Heart right ventricle (tissue), 16 donors: ENCODE measurements around the gene SH3YL1. TPM values are rescaled to one million over a fixed set of nuclear protein-coding genes. Genes with fewer than 3 reads are reported as not detected.
A peak's percentile ranks its signal among the peaks of the same experiment; 100 is the strongest.
"Not testable (repeated sequence)": the region's sequence is repeated elsewhere in the genome, so short reads cannot be mapped to it uniquely, and the experiment has no call there.

Experiments used
- ATAC-seq, 8 donors: fragments of 200-7000 bp; cut with Tn5 transposase; one replicate each; pipeline ENCODE4 v1.9.1; 2020; ENCODE audit warnings: mild to moderate bottlenecking in 8 of 8, moderate library complexity in 8 of 8, moderate number of reproducible peaks in 1 of 8
- DNase-seq, 2 donors: peaks; one replicate each; pipeline ENCODE4 v3.0.0-alpha.2; 2020
- H3K27ac ChIP-seq, 10 donors: fragments of 200-600 bp; sonication (generic) in 2 of 10; one replicate each; pipeline versions ENCODE4 v1.5.0 to v1.8.0; 2020 to 2022; ENCODE audit warnings: mild to moderate bottlenecking in 3 of 10
- H3K27me3 ChIP-seq, 7 donors: fragments of 200-600 bp; one replicate each; pipeline ENCODE4 v1.8.0; 2021 to 2022; ENCODE audit warnings: mild to moderate bottlenecking in 2 of 7
- H3K36me3 ChIP-seq, 9 donors: fragments of 200-600 bp; sonication (generic) in 1 of 9; one replicate each; pipeline versions ENCODE4 v1.5.0 to v1.8.0; 2020 to 2022; ENCODE audit warnings: mild to moderate bottlenecking in 2 of 9
- H3K4me1 ChIP-seq, 9 donors: fragments of 200-600 bp; sonication (generic) in 1 of 9; one replicate each; pipeline versions ENCODE4 v1.5.0 to v1.8.0; 2020 to 2022; ENCODE audit warnings: mild to moderate bottlenecking in 4 of 9
- H3K4me3 ChIP-seq, 10 donors: fragments of 200-600 bp; sonication (generic) in 2 of 10; one replicate each; pipeline versions ENCODE4 v1.5.0 to v1.8.0; 2020 to 2022; ENCODE audit warnings: mild to moderate bottlenecking in 7 of 10, moderate library complexity in 2 of 10
- H3K9me3 ChIP-seq, 11 donors: fragments of 200-600 bp in 10 of 11; sonication (generic) in 2 of 11; one replicate each; pipeline versions ENCODE4 v1.5.0 to v1.8.0; 2013 to 2022; ENCODE audit warnings: mild to moderate bottlenecking in 2 of 11, control low read depth in 1 of 11, moderate library complexity in 1 of 11
- WGBS, 2 donors: extraction: QIAGEN DNeasy Blood & Tissue Kit; methylation state at CpG; one replicate each; pipeline ENCODE4 v1.1.7; 2013; ENCODE audit warnings: inconsistent platforms in 1 of 2; 5-methylcytosine and 5-hydroxymethylcytosine counted together
- intact Hi-C, 10 donors: fragments of 100-400 bp; cut with DNase I; formaldehyde crosslinking; loops; one replicate each; pipeline versions ENCODE4 v1.11.1 to v1.14.2; 2022
- polyA plus RNA-seq, 2 donors: library from polyadenylated mRNA; stranded (reverse); fragments of 200-250 nt; gene quantifications; one replicate each; pipeline ENCODE4 v1.2.3, GENCODE V29; 2013
- total RNA-seq, 10 donors: library from RNA; stranded (reverse); fragmentation: NEBNext Ultra II Directional in 3 of 10; extraction: Animal tissue kit (Norgen Biotek cat#: 25700) in 3 of 10; gene quantifications; one replicate each; pipeline versions ENCODE4 v1.2.1 to v1.2.4, GENCODE V29; 2021 to 2023
- TF ChIP-seq, protein P1 (sequence below), 9 donors: fragments of 200-600 bp; sonication (generic) in 2 of 9; IDR thresholded peaks; one replicate each; pipeline versions ENCODE4 v1.5.0 to v1.8.0; 2021 to 2022; ENCODE audit warnings: antibody characterized with exemption in 9 of 9, mild to moderate bottlenecking in 5 of 9, moderate library complexity in 1 of 9
- donor health status: Arrhythmogenic right ventricular cardiomyopathy.
- donor health status: ischemic (EF 13 %, LVEDD 7.1; RV severe dilation, severe dysfunction).
- donor health status: healthy with polysubstance abuse.
- donor health status: DM: no; HTN: yes; CAD: no.
- donor health status: DM: no; HTN: no; CAD: no.
- donor health status: ischemic (EF 25% LVEDD 6.9; RV normal size, moderate dysfunction).
- donor health status: ischemic (EF 25% LVEDD 5.7; RV mildly dilated, moderate dysfunction).
- donor health status: healthy.
- donor health status: DM: yes; HTN: yes; CAD: no.
- donor health status: Ischemic cardiomyopathy.
- donor health status: ischemic (EF 35%, LVEDD 5.7; RV mildly dilated, moderate dysfunction).
- donor health status: nonischemic (EF 11% LVEDD 7.7; RV severe dilation, severe dysfunction).
- donor health status: DM: yes; HTN: yes; CAD: no.
- donor health status: PGD.
- donor health status: ischemic (EF 29% LVEDD 5.4; RV normal size, mild dysfunction).
- donor health status: nonischemic (EF 23%, LVEDD 6.1; RV moderate dilation, normal function).

Gene SH3YL1
- total and polyA plus RNA-seq, 12 donors: 7.6 to 39.1 (median 9.3) TPM

DNA sequence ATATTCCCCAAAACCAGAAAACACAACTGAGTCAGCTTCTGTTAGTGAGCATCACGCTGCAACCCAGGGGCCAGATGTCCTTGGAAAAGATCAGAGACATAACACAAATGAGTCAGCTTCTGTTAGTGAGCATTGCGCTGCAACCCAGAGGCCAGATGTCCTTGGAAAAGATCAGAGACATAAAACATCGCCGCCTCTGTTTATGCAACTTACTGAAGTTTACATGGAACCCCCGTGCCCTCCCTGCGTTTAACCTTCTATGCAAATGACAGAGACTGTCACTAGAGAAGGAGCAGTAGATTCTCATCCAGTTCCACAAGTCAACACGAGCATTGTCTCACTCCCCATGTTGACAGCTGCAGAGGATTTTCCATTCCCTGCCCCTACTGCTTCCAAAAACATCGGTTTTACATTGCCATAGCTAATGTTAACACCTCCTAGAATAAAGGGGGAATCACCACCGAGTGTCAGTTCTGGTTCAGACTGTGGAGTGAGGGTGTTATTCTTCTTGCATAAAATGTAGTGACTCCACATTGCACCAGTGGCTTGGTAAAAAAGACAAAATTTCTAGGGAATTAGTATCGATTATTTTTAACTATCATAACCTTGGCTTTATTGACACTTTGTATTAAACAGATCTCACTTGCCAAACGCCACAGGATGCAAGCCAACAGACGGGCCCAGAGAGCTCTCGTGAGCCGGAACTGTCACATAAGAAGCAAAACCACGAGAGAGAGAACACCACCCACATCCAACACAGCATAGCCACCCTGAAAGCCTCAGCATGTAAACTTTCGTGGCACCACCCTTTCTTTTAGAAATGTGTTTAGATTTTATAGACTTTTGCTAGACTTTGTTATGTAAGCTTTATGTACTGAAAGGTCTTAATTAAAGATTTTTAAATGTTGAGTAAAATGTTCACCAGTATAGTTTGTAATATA is 87.7 kb downstream of the SH3YL1 start:
- peaks cover 0 to 28% (median 13%) of the 10 kb centered on the region in 7 donors for H3K27me3 ChIP-seq
- H3K36me3 ChIP-seq: no peaks in the 10 kb centered on the region
- H3K4me1 ChIP-seq: peaks cover 0 to 6% (median 0%) of the 10 kb centered on the region in 9 donors
- WGBS, 2 donors: 54 to 58% methylated on average over 16 of the region's 16 CpGs
- ATAC-seq (no peak), DNase-seq (no peak)
- peaks cover 0 to under 1% (median 0%) of the 10 kb centered on the region in 11 donors for H3K9me3 ChIP-seq
- no peak overlapping the region for H3K4me3 ChIP-seq
- H3K27ac ChIP-seq: no peak overlapping the region
- intact Hi-C loops: no loop called here
- TF ChIP-seq, protein P1, sequence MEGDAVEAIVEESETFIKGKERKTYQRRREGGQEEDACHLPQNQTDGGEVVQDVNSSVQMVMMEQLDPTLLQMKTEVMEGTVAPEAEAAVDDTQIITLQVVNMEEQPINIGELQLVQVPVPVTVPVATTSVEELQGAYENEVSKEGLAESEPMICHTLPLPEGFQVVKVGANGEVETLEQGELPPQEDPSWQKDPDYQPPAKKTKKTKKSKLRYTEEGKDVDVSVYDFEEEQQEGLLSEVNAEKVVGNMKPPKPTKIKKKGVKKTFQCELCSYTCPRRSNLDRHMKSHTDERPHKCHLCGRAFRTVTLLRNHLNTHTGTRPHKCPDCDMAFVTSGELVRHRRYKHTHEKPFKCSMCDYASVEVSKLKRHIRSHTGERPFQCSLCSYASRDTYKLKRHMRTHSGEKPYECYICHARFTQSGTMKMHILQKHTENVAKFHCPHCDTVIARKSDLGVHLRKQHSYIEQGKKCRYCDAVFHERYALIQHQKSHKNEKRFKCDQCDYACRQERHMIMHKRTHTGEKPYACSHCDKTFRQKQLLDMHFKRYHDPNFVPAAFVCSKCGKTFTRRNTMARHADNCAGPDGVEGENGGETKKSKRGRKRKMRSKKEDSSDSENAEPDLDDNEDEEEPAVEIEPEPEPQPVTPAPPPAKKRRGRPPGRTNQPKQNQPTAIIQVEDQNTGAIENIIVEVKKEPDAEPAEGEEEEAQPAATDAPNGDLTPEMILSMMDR (IDR thresholded peaks at IDR 0.05): no peak

DNA sequence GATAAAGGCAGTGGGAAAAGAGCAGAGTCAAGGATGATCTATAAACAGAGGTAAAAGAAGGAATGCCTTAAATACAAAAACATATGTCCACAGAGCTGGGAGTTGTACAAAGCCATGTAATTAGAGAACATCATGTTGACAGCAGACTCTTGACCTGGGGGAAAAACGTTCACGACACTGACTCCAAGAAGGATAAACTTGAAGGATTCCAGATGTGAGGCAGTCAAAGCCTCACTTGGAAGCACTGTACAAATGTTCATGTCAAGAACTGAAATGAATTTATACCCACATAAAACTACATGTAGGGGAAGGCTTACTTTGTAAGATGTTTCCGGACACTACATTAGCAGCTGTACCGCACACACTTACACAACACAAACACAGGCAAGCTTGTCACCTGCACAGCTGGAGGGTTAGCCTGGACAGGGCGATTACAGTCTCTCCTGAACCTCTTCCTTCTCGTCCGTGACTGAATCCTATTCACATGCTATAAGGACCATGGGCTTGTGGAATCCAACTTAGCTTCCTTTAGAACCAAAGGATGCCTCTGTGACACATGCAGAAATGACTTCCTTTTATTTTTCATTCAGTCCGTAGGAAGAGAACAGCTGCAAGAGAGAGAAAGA is 88.6 kb downstream of the SH3YL1 start:
- Histone ChIP-seq H3K27me3 (peaks cover 0 to 28% (median 13%) of the 10 kb centered on the region in 7 donors), H3K27ac (no peak overlapping the region), H3K9me3 (no peaks in the 10 kb centered on the region), H3K36me3 (no peaks in the 10 kb centered on the region), H3K4me1 (peaks cover 0 to 6% (median 0%) of the 10 kb centered on the region in 9 donors), H3K4me3 (no peak overlapping the region)
- WGBS, 2 donors: 48 to 64% methylated on average over 8 of the region's 8 CpGs
- no peak for DNase-seq
- TF ChIP-seq, protein P1 (IDR thresholded peaks at IDR 0.05): no peak
- no peak for ATAC-seq
- intact Hi-C loops: no loop called here

DNA sequence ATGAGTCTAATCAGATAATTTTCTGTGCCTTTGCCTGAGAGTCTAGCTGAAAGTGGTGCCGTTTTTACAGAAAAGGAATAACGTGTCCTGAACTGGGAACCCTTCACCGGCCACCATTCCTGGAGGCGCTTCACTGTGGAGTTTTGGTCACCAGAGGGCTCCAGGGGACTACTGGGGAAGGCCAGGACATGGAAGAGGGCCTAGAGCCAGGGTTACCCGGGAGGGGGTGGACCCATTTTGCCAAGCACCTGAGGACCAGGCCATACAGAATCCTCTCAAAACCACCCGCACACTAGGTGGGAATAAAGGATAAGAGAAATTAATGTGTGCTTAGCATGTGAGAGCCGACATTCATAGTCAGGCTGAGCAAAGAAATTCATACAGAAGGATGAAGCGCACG is 91.7 kb downstream of the SH3YL1 start:
- ATAC-seq: peak in 6 of 8 donors; percentile 65 to 77 (median 70)
- WGBS, 2 donors: 67 to 74% methylated on average over 9 of the region's 9 CpGs
- peaks cover 0 to 18% (median 13%) of the 10 kb centered on the region in 7 donors for H3K27me3 ChIP-seq
- H3K9me3 ChIP-seq, DNase-seq, H3K36me3 ChIP-seq, H3K4me3 ChIP-seq, H3K4me1 ChIP-seq, H3K27ac ChIP-seq: not testable (repeated sequence)
- TF ChIP-seq, protein P1 (IDR thresholded peaks at IDR 0.05): peak in 8 of 9 donors; percentile 12 to 56 (median 50)
- intact Hi-C loops: loop anchor here in 4 of 10 donors (1.0 to 5.0 kb wide), 2 partner anchors 118 to 120 kb away; no protein-coding TSS in a partner anchor

DNA sequence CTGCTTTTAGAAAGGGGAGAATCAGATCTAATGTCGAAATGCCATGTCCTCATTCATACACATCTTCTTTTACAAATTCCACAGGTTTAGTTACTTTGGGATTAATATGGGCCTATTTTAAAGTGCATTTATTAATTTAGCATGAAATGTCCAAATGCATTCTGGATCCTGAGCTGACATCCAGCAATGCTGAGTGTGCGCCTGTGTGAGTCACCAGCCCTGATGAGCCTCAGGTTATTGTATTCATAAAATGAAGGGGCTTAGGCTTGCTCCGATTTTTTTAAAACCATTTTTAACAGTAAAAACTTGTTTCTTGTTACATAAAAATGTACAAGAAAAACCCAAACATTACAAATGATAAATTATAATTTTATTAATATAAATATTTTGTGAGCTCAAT is 94.1 kb downstream of the SH3YL1 start:
- H3K36me3 ChIP-seq: no peaks in the 10 kb centered on the region
- H3K4me1 ChIP-seq: no peaks in the 10 kb centered on the region
- no peak overlapping the region for H3K4me3 ChIP-seq
- no peak overlapping the region for H3K27ac ChIP-seq
- intact Hi-C loops: loop anchor here in 4 of 10 donors (2.0 to 5.0 kb wide), 2 partner anchors 121 to 123 kb away; no protein-coding TSS in a partner anchor
- ATAC-seq (no peak), DNase-seq (no peak)
- 74 to 81% methylated on average over 3 of the region's 3 CpGs for WGBS, 2 donors
- H3K27me3 ChIP-seq: peaks cover 0 to 15% (median 4%) of the 10 kb centered on the region in 7 donors
- no peaks in the 10 kb centered on the region for H3K9me3 ChIP-seq
- TF ChIP-seq, protein P1 (IDR thresholded peaks at IDR 0.05): no peak
